H9 (cell line): Measurements from ENCODE around the gene ZER1. TPM values are rescaled to one million over a fixed set of nuclear protein-coding genes. Genes with fewer than 3 reads are reported as not detected.

ENCODE experiments used
- DNase-seq: peaks from one replicate; pipeline ENCODE4 v3.0.0-alpha.2; 2017
- H2AFZ ChIP-seq: one replicate; pipeline ENCODE4 v1.6.1; 2013; ENCODE audit warnings: mild to moderate bottlenecking, low read length, control low read depth, moderate library complexity
- H2AK5ac ChIP-seq: 2 replicates; pipeline ENCODE4 v1.6.1; 2013; ENCODE audit warnings: low read length, control low read depth, mixed read lengths; ENCODE audit not compliant: insufficient read length
- H2BK120ac ChIP-seq: one replicate; pipeline ENCODE4 v1.6.1; 2013; ENCODE audit warnings: low read depth, mild to moderate bottlenecking, low read length, control low read depth, inconsistent platforms; ENCODE audit not compliant: poor library complexity, severe bottlenecking
- H2BK12ac ChIP-seq: 2 replicates; pipeline ENCODE4 v1.6.1; 2013; ENCODE audit warnings: low read length, control low read depth, mixed read lengths, low read depth; ENCODE audit not compliant: insufficient read length
- H2BK15ac ChIP-seq: 2 replicates; pipeline ENCODE4 v1.6.1; 2013; ENCODE audit warnings: low read depth, low read length, control low read depth
- H2BK20ac ChIP-seq: one replicate; pipeline ENCODE4 v1.6.1; 2013; ENCODE audit warnings: low read depth, mild to moderate bottlenecking, low read length, control low read depth, inconsistent platforms; ENCODE audit not compliant: poor library complexity, severe bottlenecking
- H2BK5ac ChIP-seq: 2 replicates; pipeline ENCODE4 v1.6.1; 2013; ENCODE audit warnings: low read length, control low read depth, mixed read lengths; ENCODE audit not compliant: insufficient read length
- H3K14ac ChIP-seq: 2 replicates; pipeline ENCODE4 v1.6.1; 2013; ENCODE audit warnings: low read length, control low read depth; ENCODE audit not compliant: insufficient read depth
- H3K18ac ChIP-seq: 2 replicates; pipeline ENCODE4 v1.6.1; 2013; ENCODE audit warnings: low read depth, mild to moderate bottlenecking, mixed read lengths, low read length, control low read depth; ENCODE audit not compliant: insufficient read length
- H3K23ac ChIP-seq: 2 replicates; pipeline ENCODE4 v1.6.1; 2013; ENCODE audit warnings: low read length, control low read depth, mixed read lengths, low read depth; ENCODE audit not compliant: insufficient read length
- H3K23me2 ChIP-seq: 2 replicates; pipeline ENCODE4 v1.6.1; 2013; ENCODE audit warnings: low read depth, mild to moderate bottlenecking, mixed read lengths, low read length, control low read depth; ENCODE audit not compliant: insufficient read length, poor library complexity, severe bottlenecking
- H3K27ac ChIP-seq: 2 replicates; pipeline ENCODE4 v1.5.1; 2013; ENCODE audit warnings: low read length, control low read depth, mixed read lengths, low read depth; ENCODE audit not compliant: insufficient read length
- H3K27me3 ChIP-seq: 2 replicates; pipeline ENCODE4 v1.6.1; 2013; ENCODE audit warnings: low read length, control low read depth, inconsistent platforms; ENCODE audit not compliant: insufficient read depth
- H3K4ac ChIP-seq: 2 replicates; pipeline ENCODE4 v1.6.1; 2013; ENCODE audit warnings: low read depth, mild to moderate bottlenecking, control low read depth, inconsistent platforms, low read length, moderate library complexity
- H3K4me1 ChIP-seq: 2 replicates; pipeline ENCODE4 v1.6.1; 2013; ENCODE audit warnings: low read length, control low read depth, inconsistent platforms; ENCODE audit not compliant: insufficient read depth
- H3K4me2 ChIP-seq: 2 replicates; pipeline ENCODE4 v1.6.1; 2013; ENCODE audit warnings: low read length, control low read depth, mixed read lengths; ENCODE audit not compliant: insufficient read length, insufficient read depth
- H3K56ac ChIP-seq: 2 replicates; pipeline ENCODE4 v1.6.1; 2013; ENCODE audit warnings: low read depth, mild to moderate bottlenecking, mixed read lengths, low read length, control low read depth; ENCODE audit not compliant: insufficient read length
- H3K79me1 ChIP-seq: 2 replicates; pipeline ENCODE4 v1.6.1; 2013; ENCODE audit warnings: low read depth, mild to moderate bottlenecking, moderate library complexity, low read length, control low read depth, inconsistent platforms; ENCODE audit not compliant: insufficient read depth, poor library complexity, severe bottlenecking
- H3K79me2 ChIP-seq: 2 replicates; pipeline ENCODE4 v1.6.1; 2013; ENCODE audit warnings: low read length, control low read depth, inconsistent platforms; ENCODE audit not compliant: insufficient read depth
- H3K9ac ChIP-seq: 2 replicates; pipeline ENCODE4 v1.6.1; 2013; ENCODE audit warnings: low read length, control low read depth, mixed read lengths; ENCODE audit not compliant: insufficient read length; ENCODE audit errors: extremely low read depth
- H3K9me3 ChIP-seq: one replicate; pipeline ENCODE4 v1.6.1; 2013; ENCODE audit warnings: low read depth, low read length, inconsistent platforms; ENCODE audit not compliant: control insufficient read depth
- H3T11ph ChIP-seq: one replicate; pipeline ENCODE4 v1.6.1; 2013; ENCODE audit warnings: mild to moderate bottlenecking, low read length, control low read depth, inconsistent platforms
- H4K20me1 ChIP-seq: one replicate; pipeline ENCODE4 v1.6.1; 2013; ENCODE audit not compliant: control insufficient read depth, insufficient read length, insufficient read depth
- H4K5ac ChIP-seq: 2 replicates; pipeline ENCODE4 v1.6.1; 2013; ENCODE audit warnings: low read depth, mild to moderate bottlenecking, mixed read lengths, low read length, control low read depth; ENCODE audit not compliant: insufficient read length
- H4K8ac ChIP-seq: replicated peaks from 2 replicates; pipeline ENCODE4 v1.6.1; 2013; ENCODE audit warnings: low read length, control low read depth, mixed read lengths, low read depth; ENCODE audit not compliant: insufficient read length
- H4K91ac ChIP-seq: 2 replicates; pipeline ENCODE4 v1.6.1; 2013; ENCODE audit warnings: low read depth, mild to moderate bottlenecking, moderate library complexity, mixed read lengths, low read length, control low read depth; ENCODE audit not compliant: insufficient read length
- H3K27ac Mint-ChIP-seq, 3 experiments: 2 replicates in 2 of 3; 3 replicates in 1 of 3; pipeline ENCODE4 v1.8.0; 2020 to 2021; ENCODE audit warnings: mixed read lengths in 3 of 3, mild to moderate bottlenecking in 1 of 3, moderate library complexity in 1 of 3
- H3K27me3 Mint-ChIP-seq: 2 replicates; pipeline ENCODE4 v1.8.0; 2021; ENCODE audit warnings: low read depth, mild to moderate bottlenecking, moderate library complexity, mixed read lengths
- H3K36me3 Mint-ChIP-seq, 3 experiments: 2 replicates in 2 of 3; 3 replicates in 1 of 3; pipeline ENCODE4 v1.8.0; 2020 to 2021; ENCODE audit warnings: low read depth in 3 of 3, mixed read lengths in 3 of 3; ENCODE audit not compliant: insufficient read depth in 1 of 3
- H3K4me1 Mint-ChIP-seq, 2 experiments: 2 replicates each; pipeline ENCODE4 v1.8.0; 2020; ENCODE audit warnings: mixed read lengths in 2 of 2
- H3K4me3 Mint-ChIP-seq, 2 experiments: 2 replicates in 1 of 2; 3 replicates in 1 of 2; pipeline ENCODE4 v1.8.0; 2020 to 2021; ENCODE audit warnings: mild to moderate bottlenecking in 2 of 2, mixed read lengths in 2 of 2, moderate library complexity in 1 of 2
- H3K9me3 Mint-ChIP-seq, 2 experiments: 2 replicates in 1 of 2; 3 replicates in 1 of 2; pipeline ENCODE4 v1.8.0; 2020; ENCODE audit warnings: mild to moderate bottlenecking in 2 of 2, mixed read lengths in 2 of 2, moderate library complexity in 1 of 2
- CTCF ChIP-seq: fragments of 200-600 bp; sonication (generic); conservative IDR thresholded peaks from 3 replicates; pipeline ENCODE4 v1.8.0; 2021; ENCODE audit warnings: antibody characterized with exemption, mild to moderate bottlenecking
- WGBS: extraction: QIAGEN DNeasy Blood & Tissue Kit; methylation state at CpG from one replicate; pipeline ENCODE4 v1.1.7; 2013; ENCODE audit warnings: missing lambda C conversion rate, low lambda C conversion rate, mixed read lengths; ENCODE audit not compliant: insufficient read length; ENCODE audit errors: extremely low coverage; 5-methylcytosine and 5-hydroxymethylcytosine counted together
- total RNA-seq: library from RNA; stranded (reverse); gene quantifications from 2 replicates; pipeline ENCODE4 v1.2.1, GENCODE V29; 2021

ZER1 gene
- total RNA-seq, 1 experiment from 2014 or later, result 24.2 TPM

GRCh38 chr9:128770286-128771030 is 1.3 kb downstream of the ZER1 start:
- Histone ChIP-seq H3K79me2 (no peaks in the 10 kb centered on the region; the same call in 1 of the 2 replicates), H4K20me1 (no peaks in the 10 kb centered on the region), H3K18ac (no peak overlapping the region), H2AK5ac (no peak overlapping the region), H3K4me2 (peak overlapping the region; percentile 70), H2BK20ac (no peak overlapping the region), H2BK5ac (no peak overlapping the region), H3K56ac (no peak overlapping the region), H2BK12ac (no peak overlapping the region), H4K8ac (no peak overlapping the region), H2BK15ac (no peak overlapping the region), H3K14ac (no peak overlapping the region), H3K4me1 (no peaks in the 10 kb centered on the region), H3K23me2 (peaks cover 12% of the 10 kb centered on the region), H4K91ac (no peak overlapping the region), H4K5ac (no peak overlapping the region), H2AFZ (no peak overlapping the region), H3K9me3 (no peaks in the 10 kb centered on the region), H2BK120ac (no peak overlapping the region), H3K27me3 (no peaks in the 10 kb centered on the region), H3K4ac (no peak overlapping the region), H3T11ph (no peak overlapping the region), H3K9ac (peak overlapping the region; percentile 76), H3K79me1 (no peaks in the 10 kb centered on the region), H3K23ac (no peak overlapping the region), H3K27ac (peak overlapping the region; percentile 31)
- no peak for TF ChIP-seq CTCF
- peaks cover 11 to 14% of the 10 kb centered on the region in 2 experiments for H3K4me1 Mint-ChIP-seq
- H3K27ac Mint-ChIP-seq, result peak overlapping the region in 2 of 3 experiments; percentile 97 to 98; a peak in 5 of 7 replicates
- WGBS, result no CpG with 5 or more reads among the region's 11 CpGs
- DNase-seq, result no peak
- peaks cover 0 to 6% (median 0%) of the 10 kb centered on the region in 3 experiments; a peak in 2 of 7 replicates for H3K36me3 Mint-ChIP-seq
- peaks cover under 1% of the 10 kb centered on the region; the same call in 1 of the 2 replicates for H3K27me3 Mint-ChIP-seq
- H3K9me3 Mint-ChIP-seq, result peaks cover 4 to 6% of the 10 kb centered on the region in 2 experiments; a peak in 3 of 5 replicates
- peak overlapping the region; percentile 90 to 96 for H3K4me3 Mint-ChIP-seq
